ENCODE data around the gene POMT2. TPM values are rescaled to one million over a fixed set of nuclear protein-coding genes. Genes with fewer than 3 reads are reported as not detected.

The POMT2 gene
- total RNA-seq, 1 donor from 2014 or later, result 19.9 TPM

DNA sequence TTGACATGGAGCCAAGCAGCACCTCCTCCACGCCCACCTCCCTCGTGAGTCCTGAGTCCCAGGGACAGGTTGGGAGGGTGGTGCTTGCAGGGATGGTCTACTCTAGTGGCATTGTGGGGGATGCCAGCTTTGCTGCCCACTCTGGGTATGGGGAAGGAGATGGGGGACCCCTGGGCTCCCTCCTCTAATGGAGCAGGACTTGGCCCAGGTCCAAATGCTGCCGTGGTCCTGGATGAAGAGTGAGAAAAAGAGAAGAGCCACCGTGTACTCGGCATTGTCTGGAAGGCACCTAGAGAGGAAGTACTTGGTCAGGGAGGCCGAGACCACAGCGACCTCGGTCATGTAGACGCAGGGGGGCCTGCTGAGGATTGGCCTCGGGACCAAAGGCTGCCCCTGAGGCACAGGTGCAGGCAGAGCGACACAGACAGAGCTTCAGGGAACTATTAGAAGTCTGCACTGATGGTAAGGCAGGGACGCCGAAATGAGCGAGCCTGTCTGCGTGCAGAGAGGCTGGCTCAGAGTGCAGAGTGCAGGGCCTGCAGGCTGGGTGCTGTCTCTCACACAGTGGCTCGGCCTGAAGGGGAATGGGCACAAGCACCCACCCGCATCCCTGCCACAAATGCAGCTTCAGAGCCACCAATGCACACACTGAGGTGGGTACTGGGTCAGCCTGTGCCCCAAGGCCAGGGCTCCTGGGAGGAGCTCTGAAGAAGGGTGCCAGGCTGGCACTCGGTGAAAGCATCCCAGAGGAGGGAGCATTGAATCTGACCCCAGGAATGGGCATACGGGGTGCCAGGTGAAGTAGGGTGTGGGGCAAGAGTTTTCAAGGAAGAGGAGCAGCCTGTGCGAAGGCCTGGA, 67.1 kb downstream of the POMT2 start:
- intact Hi-C loops (cut with DNase I), result no loop called here
- no peak for DNase-seq (ENCODE audit: low spot score)

- intact Hi-C loops (cut with DNase I), result no loop called here
- no peak for DNase-seq (ENCODE audit: low spot score)
Observed at GRCh38 chr14:77251870-77252269, 68.8 kb downstream of the POMT2 start.

DNA sequence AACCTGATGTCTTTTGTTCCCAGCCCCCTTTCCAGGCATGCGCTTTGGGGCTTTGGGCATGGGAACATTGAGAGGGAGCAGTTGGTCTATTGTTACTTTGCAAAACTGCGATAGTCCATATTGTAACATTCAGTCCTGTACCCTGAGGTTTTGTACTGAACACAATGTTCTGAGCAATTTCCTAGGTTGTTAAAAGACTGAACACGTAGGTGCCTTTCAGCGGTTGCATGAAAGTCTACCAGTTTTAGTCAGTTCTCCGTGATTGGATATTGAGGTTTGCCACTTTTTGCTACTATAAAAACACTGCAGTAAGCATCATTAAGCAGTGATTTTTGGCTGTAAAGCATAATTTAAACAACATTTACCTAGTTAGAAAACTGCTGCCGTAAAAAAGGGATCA, 69.8 kb downstream of the POMT2 start:
- intact Hi-C loops (cut with DNase I), result no loop called here
- DNase-seq (ENCODE audit: low spot score), result no peak

GRCh38 chr14:77249286-77249685, 71.4 kb downstream of the POMT2 start:
- DNase-seq (ENCODE audit: low spot score), result no peak
- intact Hi-C loops (cut with DNase I), result no loop called here

GRCh38 chr14:77248666-77249065, 72.0 kb downstream of the POMT2 start:
- intact Hi-C loops (cut with DNase I), result no loop called here
- DNase-seq (ENCODE audit: low spot score), result no peak

- intact Hi-C loops (cut with DNase I), result no loop called here
- DNase-seq (ENCODE audit: low spot score), result no peak
Observed at GRCh38 chr14:77246784-77247183, 73.9 kb downstream of the POMT2 start.

- no peak for DNase-seq (ENCODE audit: low spot score)
- intact Hi-C loops (cut with DNase I), result no loop called here
Observed at GRCh38 chr14:77245820-77246219, 74.9 kb downstream of the POMT2 start.

- intact Hi-C loops (cut with DNase I), result no loop called here
- DNase-seq (ENCODE audit: low spot score), result no peak
Observed at GRCh38 chr14:77243853-77244252, 76.8 kb downstream of the POMT2 start.

- no peak for DNase-seq (ENCODE audit: low spot score)
- intact Hi-C loops (cut with DNase I), result no loop called here
Observed at GRCh38 chr14:77242752-77243151, 77.9 kb downstream of the POMT2 start.

- intact Hi-C loops (cut with DNase I), result no loop called here
- DNase-seq (ENCODE audit: low spot score), result no peak
Observed at GRCh38 chr14:77241955-77242354, 78.7 kb downstream of the POMT2 start.

DNA sequence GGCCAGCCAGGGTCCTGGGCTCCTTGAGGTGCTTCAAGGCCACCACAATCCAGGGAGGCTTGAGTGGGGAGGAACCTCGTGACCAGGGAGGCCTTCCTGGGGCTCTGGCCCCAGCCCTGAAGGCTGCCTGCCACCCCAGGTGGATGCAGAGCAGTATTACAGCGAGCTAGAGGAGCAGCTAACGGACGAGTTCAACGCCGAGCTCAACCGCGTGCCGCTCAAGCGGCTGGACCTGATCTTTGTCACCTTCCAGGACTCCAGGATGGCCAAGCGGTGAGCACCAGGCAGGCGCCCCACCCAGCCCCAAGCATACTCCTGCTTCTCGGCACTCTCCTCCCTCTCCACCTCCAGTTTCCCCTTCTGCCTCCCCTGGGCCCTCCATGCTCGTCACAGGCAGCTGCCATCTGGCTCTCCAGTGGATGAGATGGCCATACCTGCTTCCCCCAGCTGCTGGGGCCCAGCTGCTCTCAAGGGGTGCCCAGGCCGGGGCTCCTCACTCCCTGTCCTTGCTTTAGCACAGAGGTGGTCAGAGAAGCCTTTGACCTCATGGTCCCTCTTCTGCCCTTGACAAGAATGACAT, 80.3 kb downstream of the POMT2 start:
- DNase-seq (ENCODE audit: low spot score), result no peak
- intact Hi-C loops (cut with DNase I), result no loop called here

GRCh38 chr14:77239412-77239811, 81.3 kb downstream of the POMT2 start:
- intact Hi-C loops (cut with DNase I), result no loop called here

DNA sequence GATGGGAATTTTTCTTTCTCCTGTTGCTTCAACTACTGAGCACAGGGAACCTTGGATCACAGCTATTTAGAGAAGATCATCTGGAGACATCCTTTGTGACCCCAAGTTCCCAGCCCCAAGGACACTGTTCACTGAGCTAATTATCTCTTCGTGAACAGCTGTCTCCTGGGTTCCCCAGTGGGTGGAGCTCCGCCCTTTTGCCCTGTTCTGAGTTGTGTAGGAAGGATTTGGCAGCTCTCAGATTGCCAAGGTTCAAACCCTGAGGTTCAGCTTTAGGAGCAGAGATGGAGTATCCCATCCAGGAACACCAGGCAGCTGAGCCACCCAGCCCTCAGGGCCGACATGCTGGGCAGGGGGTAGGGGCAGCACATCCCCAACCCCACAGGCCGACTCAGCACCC, 81.7 kb downstream of the POMT2 start:
- intact Hi-C loops (cut with DNase I), result no loop called here
- DNase-seq (ENCODE audit: low spot score), result no peak

More at GRCh38 chr14:77239412-77239811, 81.3 kb downstream of the POMT2 start:
- DNase-seq (ENCODE audit: low spot score), result no peak

DNA sequence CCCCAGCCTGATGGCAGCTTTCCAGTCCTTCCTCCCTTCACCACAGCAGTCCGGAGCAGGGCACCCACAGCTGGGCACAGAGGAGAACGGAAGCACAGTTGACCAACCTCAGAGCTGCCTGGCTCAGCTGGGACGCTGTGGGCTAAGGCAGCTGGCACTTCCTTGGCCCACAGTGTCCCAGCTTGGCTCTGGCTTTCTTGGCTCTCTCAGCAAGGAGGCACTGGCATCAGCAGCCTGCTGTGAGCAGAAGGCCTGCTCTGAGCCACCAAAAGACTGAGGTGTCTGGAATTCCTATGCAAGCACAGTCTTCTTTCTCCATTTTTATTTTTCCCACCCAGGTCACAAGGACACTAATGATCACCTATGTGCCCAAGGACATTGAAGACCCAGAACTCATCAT, 82.3 kb downstream of the POMT2 start:
- DNase-seq (ENCODE audit: low spot score), result no peak
- intact Hi-C loops (cut with DNase I), result no loop called here

DNA sequence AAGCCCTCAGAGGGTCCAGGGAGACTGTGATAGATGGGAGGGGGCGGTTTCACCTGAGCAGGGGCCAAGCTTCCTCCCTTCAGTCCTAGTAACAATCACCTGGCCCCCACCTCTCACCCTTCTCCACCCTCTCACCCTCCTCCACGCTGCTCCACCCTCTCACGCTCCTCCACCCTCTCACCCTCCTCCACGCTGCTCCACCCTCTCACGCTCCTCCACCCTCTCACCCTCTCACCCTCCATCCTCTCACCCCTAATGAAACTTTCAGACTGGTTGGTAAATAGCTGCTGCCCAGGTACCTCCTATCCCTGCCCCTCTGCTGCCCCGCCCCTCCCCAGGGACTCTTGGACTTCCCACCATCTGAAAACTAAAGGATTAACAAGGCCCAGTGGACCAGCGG, 83.9 kb downstream of the POMT2 start:
- intact Hi-C loops (cut with DNase I), result no loop called here
- DNase-seq (ENCODE audit: low spot score), result no peak

GRCh38 chr14:77231721-77232120, 89.0 kb downstream of the POMT2 start:
- intact Hi-C loops (cut with DNase I), result no loop called here
- DNase-seq (ENCODE audit: low spot score), result no peak

DNA sequence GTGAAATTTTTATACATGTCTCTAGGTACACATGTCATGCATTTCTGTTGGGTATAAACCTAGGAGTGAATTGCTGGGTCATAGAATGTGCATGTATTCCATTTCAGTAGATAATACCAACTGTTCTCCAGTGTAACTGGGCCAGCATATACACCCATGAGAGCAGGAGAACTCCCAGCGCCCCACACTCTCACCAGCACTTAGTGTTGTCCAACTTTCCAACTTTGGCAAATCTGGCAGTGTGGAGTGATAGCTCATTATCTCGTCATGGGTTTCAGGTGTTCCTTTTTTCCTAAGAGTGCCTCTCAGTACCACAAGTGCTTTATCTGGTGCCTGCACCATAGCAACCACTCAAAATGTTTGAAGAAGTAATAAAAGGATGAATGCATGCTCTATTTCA, 89.8 kb downstream of the POMT2 start:
- intact Hi-C loops (cut with DNase I), result no loop called here
- DNase-seq (ENCODE audit: low spot score), result no peak

DNA sequence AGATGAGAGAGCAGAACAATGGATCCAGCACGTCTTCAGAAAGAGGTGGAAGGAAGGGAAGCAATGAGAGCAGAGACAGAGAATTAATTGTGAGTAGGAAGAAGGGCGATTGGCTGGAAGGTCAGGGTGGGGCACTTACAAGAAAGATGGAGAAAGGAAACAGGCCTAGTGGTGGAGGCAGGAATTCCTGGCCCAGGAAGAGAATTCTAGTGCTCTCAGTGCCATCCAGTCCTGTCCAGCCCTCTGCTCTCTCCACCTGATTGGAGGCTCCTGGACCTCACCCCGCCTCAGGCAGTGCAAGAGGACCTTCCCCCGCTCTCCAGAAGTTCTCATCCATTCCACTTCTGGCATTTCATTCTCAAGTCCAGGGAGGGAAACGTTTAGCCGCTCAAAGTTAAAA, 92.6 kb downstream of the POMT2 start:
- DNase-seq (ENCODE audit: low spot score), result no peak
- intact Hi-C loops (cut with DNase I), result no loop called here

DNA sequence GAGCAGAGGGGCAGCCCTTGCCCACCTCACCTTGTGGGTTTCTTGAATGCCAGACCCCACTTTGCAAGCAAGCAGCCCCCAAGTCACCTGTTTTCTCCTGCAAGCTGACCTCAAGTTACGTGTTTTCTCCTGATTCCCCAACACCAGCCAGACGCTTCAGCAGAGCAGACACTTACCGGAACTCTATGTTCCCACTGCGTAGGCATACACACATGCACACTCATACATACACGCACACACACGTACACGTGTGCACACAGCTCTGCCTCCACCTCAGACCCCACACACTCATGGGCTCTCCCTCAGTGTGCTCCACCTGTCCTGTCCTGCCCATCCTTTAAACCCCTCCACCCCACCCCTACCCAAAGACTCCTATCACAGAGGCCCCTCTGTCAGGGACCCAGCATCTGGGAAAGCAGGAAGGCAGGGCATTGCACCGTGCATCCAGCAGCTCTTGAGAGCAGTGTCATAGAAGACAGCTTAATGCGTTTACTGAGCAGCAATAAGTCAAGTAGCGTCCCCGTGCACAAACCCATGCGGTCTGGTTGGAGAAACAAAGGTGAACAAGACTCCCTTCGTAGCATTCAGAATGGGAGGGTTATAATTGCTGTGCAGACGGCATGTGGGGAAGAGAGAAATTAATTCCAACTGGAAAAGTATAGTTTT, 94.7 kb downstream of the POMT2 start:
- DNase-seq (ENCODE audit: low spot score), result no peak
- intact Hi-C loops (cut with DNase I), result no loop called here

DNA sequence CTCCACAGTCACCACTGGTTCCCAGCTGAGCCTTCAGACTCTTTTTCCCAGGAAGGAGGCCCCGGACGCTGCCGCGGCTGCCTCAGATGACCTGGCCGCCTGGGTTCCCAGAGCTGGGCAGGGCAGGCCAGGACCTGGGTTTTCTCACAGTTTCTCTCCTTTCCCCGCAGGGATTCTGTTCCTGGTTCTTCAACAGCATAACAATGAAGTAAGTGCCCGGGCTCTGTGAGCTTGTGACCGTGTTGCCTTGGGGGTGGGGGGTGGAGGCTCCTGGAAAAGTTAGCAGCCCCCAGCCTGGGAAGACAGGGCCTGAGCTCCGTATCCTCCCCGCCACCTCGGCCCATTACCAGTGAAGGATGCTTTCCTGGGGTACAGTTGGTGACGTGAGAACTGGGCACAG, 95.4 kb downstream of the POMT2 start:
- intact Hi-C loops (cut with DNase I), result no loop called here
- no peak for DNase-seq (ENCODE audit: low spot score)

All from cardiac septum (tissue), 1 donor.